Breast epithelium (tissue), 3 donors: Measurements from ENCODE around the gene IFT57.

Experiments
- CTCF ChIP-seq, 3 donors: fragments of 450-650 bp; IDR thresholded peaks; one replicate each; pipeline ENCODE4 v1.5.1; 2016 to 2017; ENCODE audit warnings: antibody characterized with exemption in 3 of 3, mild to moderate bottlenecking in 3 of 3, moderate library complexity in 3 of 3
- POLR2A ChIP-seq: fragments of 450-650 bp; IDR thresholded peaks from one replicate; pipeline ENCODE4 v1.6.1; 2016; ENCODE audit warnings: antibody characterized with exemption, mild to moderate bottlenecking, moderate library complexity

- TF ChIP-seq CTCF (IDR thresholded peaks at IDR 0.05) = no peak
- no peak for TF ChIP-seq POLR2A
Observed at GRCh38 chr3:108118038-108118768, 104.0 kb downstream of the IFT57 start.
